Measurements from ENCODE around the gene GRK5.

The GRK5 gene

GRCh38 chr10:119395280-119396007 is 188.1 kb downstream of the GRK5 start:
- Histone ChIP-seq H3K27me3 (no peaks in the 10 kb centered on the region), H3K4me3 (ENCODE audit: low read depth, low read length) (no peak overlapping the region), H3K36me3 (no peaks in the 10 kb centered on the region; the same call in none of the 2 replicates), H3K4me1 (no peaks in the 10 kb centered on the region), H3K9me3 (no peaks in the 10 kb centered on the region)
- no peak for TF ChIP-seq CTCF (IDR thresholded peaks at IDR 0.05; ENCODE audit: low read depth, low read length)
- no peak for DNase-seq

- H3K36me3 ChIP-seq, result no peaks in the 10 kb centered on the region; the same call in none of the 2 replicates
- H3K27me3 ChIP-seq, result no peaks in the 10 kb centered on the region
- no peaks in the 10 kb centered on the region for H3K9me3 ChIP-seq
- TF ChIP-seq CTCF (IDR thresholded peaks at IDR 0.05; ENCODE audit: low read depth, low read length), result no peak
- no peak overlapping the region for H3K4me3 ChIP-seq (ENCODE audit: low read depth, low read length)
- DNase-seq, result no peak
- no peaks in the 10 kb centered on the region for H3K4me1 ChIP-seq
Measured at GRCh38 chr10:119396008-119396708, 188.8 kb downstream of the GRK5 start.

GRCh38 chr10:119396709-119397071 is 189.3 kb downstream of the GRK5 start:
- H3K4me1 ChIP-seq, result no peaks in the 10 kb centered on the region
- TF ChIP-seq CTCF (IDR thresholded peaks at IDR 0.05; ENCODE audit: low read depth, low read length), result no peak
- no peak overlapping the region for H3K4me3 ChIP-seq (ENCODE audit: low read depth, low read length)
- H3K36me3 ChIP-seq, result no peaks in the 10 kb centered on the region; the same call in none of the 2 replicates
- DNase-seq, result no peak
- H3K27me3 ChIP-seq, result no peaks in the 10 kb centered on the region
- no peaks in the 10 kb centered on the region for H3K9me3 ChIP-seq

GRCh38 chr10:119397416-119397815 is 190.0 kb downstream of the GRK5 start:
- Histone ChIP-seq H3K36me3 (no peaks in the 10 kb centered on the region; the same call in none of the 2 replicates), H3K4me3 (ENCODE audit: low read depth, low read length) (no peak overlapping the region), H3K9me3 (no peaks in the 10 kb centered on the region), H3K4me1 (no peaks in the 10 kb centered on the region), H3K27me3 (no peaks in the 10 kb centered on the region)
- DNase-seq, result no peak
- TF ChIP-seq CTCF (IDR thresholded peaks at IDR 0.05; ENCODE audit: low read depth, low read length), result no peak

- Histone ChIP-seq H3K36me3 (no peaks in the 10 kb centered on the region; the same call in none of the 2 replicates), H3K9me3 (no peaks in the 10 kb centered on the region), H3K27me3 (no peaks in the 10 kb centered on the region), H3K4me1 (no peaks in the 10 kb centered on the region), H3K4me3 (ENCODE audit: low read depth, low read length) (no peak overlapping the region)
- DNase-seq, result no peak
- no peak for TF ChIP-seq CTCF (IDR thresholded peaks at IDR 0.05; ENCODE audit: low read depth, low read length)
Measured at GRCh38 chr10:119398996-119399395, 191.6 kb downstream of the GRK5 start.

GRCh38 chr10:119399466-119399865 is 192.1 kb downstream of the GRK5 start:
- DNase-seq, result no peak
- H3K4me3 ChIP-seq (ENCODE audit: low read depth, low read length), result no peak overlapping the region
- no peaks in the 10 kb centered on the region for H3K4me1 ChIP-seq
- no peaks in the 10 kb centered on the region; the same call in none of the 2 replicates for H3K36me3 ChIP-seq
- no peaks in the 10 kb centered on the region for H3K27me3 ChIP-seq
- H3K9me3 ChIP-seq, result no peaks in the 10 kb centered on the region
- no peak for TF ChIP-seq CTCF (IDR thresholded peaks at IDR 0.05; ENCODE audit: low read depth, low read length)
